Measurements from ENCODE around the gene APCDD1.

Gene APCDD1

GRCh38 chr18:10453806-10454680 is at the start of gene APCDD1:
Gene APCDD1, plus strand, starts transcription at chr18:10454635. Its CDS starts 347 bp downstream, at chr18:10454982.
- no peak within 1 kb of the TSS for H2AFZ ChIP-seq (ENCODE audit: low read length, unreplicated experiment)
- H3K27me3 ChIP-seq (ENCODE audit: insufficient read depth, low read length): peaks cover 96% of the 10 kb centered on the region
- H3K36me3 ChIP-seq (ENCODE audit: insufficient read depth, low read length): no peaks in the 10 kb centered on the region
- no peaks in the 10 kb centered on the region for H3K4me1 ChIP-seq (ENCODE audit: control insufficient read depth, insufficient read depth, low read length, unreplicated experiment)
- H3K79me2 ChIP-seq (ENCODE audit: control insufficient read depth, insufficient read depth, low read length, unreplicated experiment): no peaks in the 10 kb centered on the region
- peak within 1 kb of the TSS; percentile 27 for H3K4me3 ChIP-seq (ENCODE audit: low read depth, low read length)
- H3K27ac ChIP-seq (ENCODE audit: low read depth, low read length): no peak within 1 kb of the TSS

DNA sequence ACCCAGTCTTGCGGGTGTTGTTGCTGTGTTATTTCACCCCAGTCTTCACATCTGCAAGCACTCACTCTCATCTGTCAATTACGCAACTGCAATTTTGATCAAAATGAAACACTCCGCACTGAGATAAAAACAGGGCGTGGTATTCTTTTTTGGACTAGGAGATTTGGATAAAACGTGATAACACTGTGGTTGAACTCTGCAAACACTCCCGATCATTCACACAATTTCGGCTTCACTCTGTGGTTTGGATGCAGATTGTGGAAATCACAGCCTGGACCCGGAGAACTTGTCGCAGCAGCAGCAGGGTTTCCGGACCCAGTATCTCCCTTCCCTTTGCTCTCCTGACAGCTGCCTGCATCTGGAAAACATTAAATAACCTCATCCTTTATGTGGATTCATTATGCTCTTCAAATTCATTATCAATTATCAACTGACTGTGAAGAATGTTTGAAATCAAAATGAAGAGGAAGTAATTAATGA is 49.4 kb upstream of the APCDD1 start:
- Histone ChIP-seq H3K4me3 (ENCODE audit: low read depth, low read length) (0 out of 2 replicates have a peak overlapping the region, but pooled peaks have one; percentile 47), H3K27ac (ENCODE audit: low read depth, low read length) (no peak overlapping the region), H3K4me1 (ENCODE audit: control insufficient read depth, insufficient read depth, low read length, unreplicated experiment) (peaks cover 4% of the 10 kb centered on the region)

DNA sequence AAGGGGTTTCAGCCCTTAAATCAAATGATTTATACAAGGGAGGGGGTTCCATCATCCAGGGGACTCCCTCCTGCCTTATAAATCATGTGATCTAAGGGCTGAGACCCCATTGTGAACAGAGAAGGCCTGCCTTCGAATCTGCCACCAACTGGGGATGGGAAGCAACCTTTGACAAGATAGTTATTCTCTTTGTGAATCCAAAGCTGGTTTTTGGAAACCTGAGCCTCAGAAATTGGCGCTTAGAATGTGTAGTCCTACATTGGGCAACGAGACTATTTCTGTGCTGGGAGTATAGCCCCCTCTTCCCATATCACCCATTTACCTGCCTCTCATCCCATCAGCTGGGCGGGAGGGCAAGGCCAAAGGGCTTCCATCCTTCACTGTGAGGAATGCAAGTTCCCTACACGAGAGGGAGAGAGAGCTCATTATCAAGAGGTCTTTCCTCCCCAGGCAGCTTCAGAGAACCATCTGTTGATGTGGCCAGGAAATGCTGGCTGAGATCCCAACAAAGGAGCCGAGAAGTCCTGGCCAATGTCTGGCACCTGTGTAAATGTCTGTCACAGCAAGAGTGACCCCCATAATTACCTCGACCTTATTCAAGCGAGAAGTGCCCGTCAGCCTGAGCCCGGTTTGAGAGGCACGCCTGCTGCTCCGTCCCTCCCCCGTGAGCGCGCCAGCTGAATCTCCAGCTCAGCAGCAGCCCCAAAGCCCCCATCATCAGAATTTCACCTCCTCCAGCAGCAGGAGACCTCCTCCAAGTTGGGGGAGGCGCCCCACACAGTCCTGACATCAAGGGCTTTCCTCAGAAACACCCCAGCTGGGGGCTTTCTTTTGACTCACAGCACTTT is 48.4 kb upstream of the APCDD1 start:
- H3K36me3 ChIP-seq (ENCODE audit: insufficient read depth, low read length): no peaks in the 10 kb centered on the region
- H3K4me1 ChIP-seq (ENCODE audit: control insufficient read depth, insufficient read depth, low read length, unreplicated experiment): peaks cover 4% of the 10 kb centered on the region
- H2AFZ ChIP-seq (ENCODE audit: low read length, unreplicated experiment): no peak overlapping the region
- H3K4me3 ChIP-seq (ENCODE audit: low read depth, low read length): no peak overlapping the region
- peaks cover 73% of the 10 kb centered on the region for H3K27me3 ChIP-seq (ENCODE audit: insufficient read depth, low read length)
- H3K79me2 ChIP-seq (ENCODE audit: control insufficient read depth, insufficient read depth, low read length, unreplicated experiment): no peaks in the 10 kb centered on the region
- no peak overlapping the region for H3K27ac ChIP-seq (ENCODE audit: low read depth, low read length)

More for the DNA sequence above, 49.4 kb upstream of the APCDD1 start:
- peaks cover 82% of the 10 kb centered on the region for H3K27me3 ChIP-seq (ENCODE audit: insufficient read depth, low read length)
- H2AFZ ChIP-seq (ENCODE audit: low read length, unreplicated experiment): no peak overlapping the region
- no peaks in the 10 kb centered on the region for H3K79me2 ChIP-seq (ENCODE audit: control insufficient read depth, insufficient read depth, low read length, unreplicated experiment)
- no peaks in the 10 kb centered on the region for H3K36me3 ChIP-seq (ENCODE audit: insufficient read depth, low read length)

DNA sequence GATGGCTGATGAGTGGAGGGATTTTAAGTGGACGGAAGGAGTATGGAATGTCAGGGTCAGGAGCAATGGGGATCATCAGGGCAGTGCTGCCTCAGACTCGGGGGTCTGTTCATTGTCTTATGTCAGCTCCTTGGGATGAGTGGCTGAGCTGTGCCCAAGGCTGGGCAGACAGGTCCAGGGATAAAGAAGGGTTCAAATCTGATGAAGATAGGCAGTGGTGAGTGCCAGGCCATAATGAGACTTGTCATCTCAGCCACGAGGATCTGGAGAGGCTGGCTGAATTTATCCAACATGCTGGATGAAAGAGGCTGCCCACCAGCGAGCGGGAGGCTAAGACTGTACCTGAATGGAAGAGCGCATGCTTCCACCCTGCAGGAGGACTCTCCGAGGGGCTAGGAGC is 46.3 kb upstream of the APCDD1 start:
- Histone ChIP-seq H3K4me1 (ENCODE audit: control insufficient read depth, insufficient read depth, low read length, unreplicated experiment) (peaks cover 4% of the 10 kb centered on the region), H3K4me3 (ENCODE audit: low read depth, low read length) (no peak overlapping the region), H3K36me3 (ENCODE audit: insufficient read depth, low read length) (no peaks in the 10 kb centered on the region), H2AFZ (ENCODE audit: low read length, unreplicated experiment) (no peak overlapping the region), H3K79me2 (ENCODE audit: control insufficient read depth, insufficient read depth, low read length, unreplicated experiment) (no peaks in the 10 kb centered on the region), H3K27ac (ENCODE audit: low read depth, low read length) (no peak overlapping the region), H3K27me3 (ENCODE audit: insufficient read depth, low read length) (peaks cover 55% of the 10 kb centered on the region)

GRCh38 chr18:10409041-10409440 is 45.4 kb upstream of the APCDD1 start:
- Histone ChIP-seq H2AFZ (ENCODE audit: low read length, unreplicated experiment) (no peak overlapping the region), H3K36me3 (ENCODE audit: insufficient read depth, low read length) (no peaks in the 10 kb centered on the region), H3K27ac (ENCODE audit: low read depth, low read length) (no peak overlapping the region), H3K79me2 (ENCODE audit: control insufficient read depth, insufficient read depth, low read length, unreplicated experiment) (no peaks in the 10 kb centered on the region), H3K4me1 (ENCODE audit: control insufficient read depth, insufficient read depth, low read length, unreplicated experiment) (peaks cover 4% of the 10 kb centered on the region), H3K4me3 (ENCODE audit: low read depth, low read length) (no peak overlapping the region), H3K27me3 (ENCODE audit: insufficient read depth, low read length) (peaks cover 48% of the 10 kb centered on the region)

DNA sequence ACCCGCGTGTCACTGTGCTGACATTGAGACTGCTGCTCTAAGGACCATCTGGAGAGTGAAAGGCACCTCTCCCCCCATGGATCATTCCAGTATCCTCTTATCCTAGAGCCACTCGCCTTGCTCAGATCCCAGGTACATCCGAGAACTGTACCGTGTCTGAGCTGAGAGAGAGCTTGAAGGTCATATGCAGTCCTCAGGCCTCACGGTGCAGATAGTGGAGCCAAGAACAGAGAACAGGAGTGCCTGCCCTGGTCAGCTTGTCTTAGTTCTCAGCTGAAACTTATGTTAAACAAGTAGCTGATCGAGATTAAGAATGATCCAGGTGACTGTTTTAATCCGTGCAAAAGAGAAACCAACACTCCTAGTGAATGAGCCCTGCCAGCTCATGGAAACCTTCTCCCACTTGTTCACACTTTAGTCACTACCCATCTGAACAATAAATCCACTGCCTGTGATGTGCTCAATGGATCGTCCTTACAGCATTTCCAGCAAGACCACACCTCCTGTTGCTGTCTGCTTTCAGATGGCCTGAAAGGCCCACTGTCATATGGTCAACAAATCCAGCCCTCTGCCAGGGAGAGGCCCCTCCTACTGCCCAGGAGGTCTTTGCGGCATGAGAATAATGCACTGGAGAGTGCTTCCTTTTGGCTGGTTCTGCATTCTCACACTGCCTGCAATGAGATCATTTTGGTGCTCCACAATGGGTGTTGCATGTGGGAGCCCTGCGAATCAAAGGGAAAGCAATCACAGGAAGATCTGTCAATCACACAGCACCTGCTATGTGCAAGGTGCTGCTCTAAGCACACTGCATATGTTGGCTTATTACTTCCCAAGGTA is 43.7 kb upstream of the APCDD1 start:
- H2AFZ ChIP-seq (ENCODE audit: low read length, unreplicated experiment): no peak overlapping the region
- H3K36me3 ChIP-seq (ENCODE audit: insufficient read depth, low read length): no peaks in the 10 kb centered on the region
- H3K27ac ChIP-seq (ENCODE audit: low read depth, low read length): no peak overlapping the region
- no peaks in the 10 kb centered on the region for H3K4me1 ChIP-seq (ENCODE audit: control insufficient read depth, insufficient read depth, low read length, unreplicated experiment)
- H3K27me3 ChIP-seq (ENCODE audit: insufficient read depth, low read length): peaks cover 32% of the 10 kb centered on the region
- H3K4me3 ChIP-seq (ENCODE audit: low read depth, low read length): no peak overlapping the region
- no peaks in the 10 kb centered on the region for H3K79me2 ChIP-seq (ENCODE audit: control insufficient read depth, insufficient read depth, low read length, unreplicated experiment)

- Histone ChIP-seq H3K27ac (ENCODE audit: low read depth, low read length) (no peak overlapping the region), H3K4me1 (ENCODE audit: control insufficient read depth, insufficient read depth, low read length, unreplicated experiment) (no peaks in the 10 kb centered on the region), H2AFZ (ENCODE audit: low read length, unreplicated experiment) (no peak overlapping the region), H3K4me3 (ENCODE audit: low read depth, low read length) (no peak overlapping the region), H3K79me2 (ENCODE audit: control insufficient read depth, insufficient read depth, low read length, unreplicated experiment) (no peaks in the 10 kb centered on the region), H3K36me3 (ENCODE audit: insufficient read depth, low read length) (no peaks in the 10 kb centered on the region), H3K27me3 (ENCODE audit: insufficient read depth, low read length) (peaks cover 9% of the 10 kb centered on the region)
Measured at GRCh38 chr18:10412933-10413332, 41.5 kb upstream of the APCDD1 start.

DNA sequence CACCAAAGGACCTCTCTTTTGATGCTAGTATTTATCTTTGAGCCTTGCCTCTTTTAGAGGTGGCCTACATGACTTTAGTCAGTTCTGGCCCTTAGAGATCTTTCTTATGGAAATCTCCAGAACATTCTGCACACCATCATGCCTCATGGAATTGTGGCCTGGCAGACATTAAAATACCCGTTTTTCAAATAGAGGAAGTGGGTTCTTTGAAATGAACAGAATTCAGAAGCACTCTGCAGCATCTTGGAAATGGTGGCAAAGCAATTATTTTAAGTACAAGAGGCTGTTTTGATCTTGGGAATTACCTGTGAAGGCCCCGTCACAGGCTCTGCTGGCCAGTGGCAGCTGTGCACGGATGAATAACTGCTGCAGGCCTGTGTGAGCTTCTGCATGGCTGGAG is 40.7 kb upstream of the APCDD1 start:
- peaks cover 1% of the 10 kb centered on the region for H3K27me3 ChIP-seq (ENCODE audit: insufficient read depth, low read length)
- no peak overlapping the region for H3K27ac ChIP-seq (ENCODE audit: low read depth, low read length)
- H3K4me3 ChIP-seq (ENCODE audit: low read depth, low read length): no peak overlapping the region
- H3K4me1 ChIP-seq (ENCODE audit: control insufficient read depth, insufficient read depth, low read length, unreplicated experiment): no peaks in the 10 kb centered on the region
- H3K79me2 ChIP-seq (ENCODE audit: control insufficient read depth, insufficient read depth, low read length, unreplicated experiment): no peaks in the 10 kb centered on the region
- H3K36me3 ChIP-seq (ENCODE audit: insufficient read depth, low read length): no peaks in the 10 kb centered on the region
- no peak overlapping the region for H2AFZ ChIP-seq (ENCODE audit: low read length, unreplicated experiment)

DNA sequence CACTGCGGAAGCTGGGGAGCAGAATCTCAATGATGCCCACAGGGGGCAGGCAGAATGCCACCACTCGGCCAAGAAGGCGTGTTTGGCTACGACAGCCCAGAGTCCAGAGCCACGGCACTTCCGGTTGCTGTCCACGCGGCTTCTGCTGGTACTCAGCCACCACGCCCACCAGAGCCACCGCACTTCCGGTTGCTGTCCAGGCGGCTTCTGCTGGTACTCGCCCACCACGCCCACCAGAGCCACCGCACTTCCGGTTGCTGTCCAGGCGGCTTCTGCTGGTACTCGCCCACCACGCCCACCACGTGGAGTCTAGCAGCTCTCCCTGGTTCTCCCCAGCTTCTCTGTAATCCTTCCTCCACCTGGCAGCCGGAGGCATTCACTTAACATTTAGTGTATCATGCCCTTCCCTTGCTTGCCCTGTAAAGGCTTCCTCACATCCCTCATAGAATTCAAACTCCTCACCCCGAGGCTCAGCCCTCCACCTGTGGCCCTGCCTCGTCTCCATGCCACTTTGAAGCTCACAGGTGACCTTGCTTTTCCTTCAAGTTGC is 40.1 kb upstream of the APCDD1 start:
- Histone ChIP-seq H3K4me1 (ENCODE audit: control insufficient read depth, insufficient read depth, low read length, unreplicated experiment) (no peaks in the 10 kb centered on the region), H3K79me2 (ENCODE audit: control insufficient read depth, insufficient read depth, low read length, unreplicated experiment) (no peaks in the 10 kb centered on the region), H3K27me3 (ENCODE audit: insufficient read depth, low read length) (no peaks in the 10 kb centered on the region), H3K36me3 (ENCODE audit: insufficient read depth, low read length) (no peaks in the 10 kb centered on the region), H3K4me3 (ENCODE audit: low read depth, low read length) (no peak overlapping the region), H3K27ac (ENCODE audit: low read depth, low read length) (no peak overlapping the region), H2AFZ (ENCODE audit: low read length, unreplicated experiment) (no peak overlapping the region)

DNA sequence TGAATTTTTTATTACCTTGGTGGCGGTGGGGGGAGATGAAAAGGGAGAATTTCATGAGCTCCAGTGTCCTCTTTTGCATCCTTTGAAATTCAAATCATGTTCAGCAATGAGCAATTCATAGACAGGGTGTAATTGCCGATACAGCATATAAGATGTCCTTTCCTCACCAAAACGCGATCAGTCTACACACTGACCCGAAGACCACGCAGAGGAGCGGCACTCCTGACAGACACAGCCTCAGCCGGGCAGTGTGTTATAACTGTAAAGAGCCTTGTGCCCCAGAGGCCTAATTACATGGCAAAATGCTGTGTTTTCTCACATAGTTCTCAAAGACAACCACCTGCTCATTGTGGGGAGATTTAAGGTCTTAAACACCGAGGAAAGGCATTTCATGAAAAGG is 38.4 kb upstream of the APCDD1 start:
- H3K36me3 ChIP-seq (ENCODE audit: insufficient read depth, low read length): no peaks in the 10 kb centered on the region
- no peaks in the 10 kb centered on the region; the same call in 1 of the 2 replicates for H3K27me3 ChIP-seq (ENCODE audit: insufficient read depth, low read length)
- no peaks in the 10 kb centered on the region for H3K4me1 ChIP-seq (ENCODE audit: control insufficient read depth, insufficient read depth, low read length, unreplicated experiment)
- no peaks in the 10 kb centered on the region for H3K79me2 ChIP-seq (ENCODE audit: control insufficient read depth, insufficient read depth, low read length, unreplicated experiment)
- no peak overlapping the region for H2AFZ ChIP-seq (ENCODE audit: low read length, unreplicated experiment)
- no peak overlapping the region for H3K4me3 ChIP-seq (ENCODE audit: low read depth, low read length)
- no peak overlapping the region for H3K27ac ChIP-seq (ENCODE audit: low read depth, low read length)

All from ACC112 (cell line).